NOMO-1 (cell line): Measurements from ENCODE around the gene SMCP.

Source experiments
- DNase-seq, 2 experiments: peaks; one replicate each; lab custom pipeline; 2025; ENCODE audit not compliant: unreplicated experiment in 2 of 2; lab: John Stamatoyannopoulos, UW

SMCP gene

DNA sequence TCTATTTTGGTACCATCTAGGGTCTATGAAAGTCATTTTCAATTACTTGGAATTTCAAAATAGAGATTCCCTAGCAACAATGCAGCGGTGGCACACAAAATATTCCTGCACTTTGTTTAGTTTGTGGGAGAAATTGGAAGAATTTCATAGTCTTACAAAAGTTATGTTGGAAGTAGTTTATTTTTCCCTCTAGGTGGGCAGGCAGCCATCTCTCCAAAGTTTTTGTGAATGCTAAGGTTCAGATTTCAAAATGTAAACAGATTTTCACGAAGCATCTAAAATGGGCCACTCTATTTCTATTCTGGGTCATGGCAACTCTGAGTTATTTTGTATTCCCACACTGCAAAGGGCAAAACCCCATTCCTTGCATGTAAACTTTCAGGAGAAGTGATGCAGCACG is 8.0 kb downstream of the SMCP start:
- no peak for DNase-seq

DNA sequence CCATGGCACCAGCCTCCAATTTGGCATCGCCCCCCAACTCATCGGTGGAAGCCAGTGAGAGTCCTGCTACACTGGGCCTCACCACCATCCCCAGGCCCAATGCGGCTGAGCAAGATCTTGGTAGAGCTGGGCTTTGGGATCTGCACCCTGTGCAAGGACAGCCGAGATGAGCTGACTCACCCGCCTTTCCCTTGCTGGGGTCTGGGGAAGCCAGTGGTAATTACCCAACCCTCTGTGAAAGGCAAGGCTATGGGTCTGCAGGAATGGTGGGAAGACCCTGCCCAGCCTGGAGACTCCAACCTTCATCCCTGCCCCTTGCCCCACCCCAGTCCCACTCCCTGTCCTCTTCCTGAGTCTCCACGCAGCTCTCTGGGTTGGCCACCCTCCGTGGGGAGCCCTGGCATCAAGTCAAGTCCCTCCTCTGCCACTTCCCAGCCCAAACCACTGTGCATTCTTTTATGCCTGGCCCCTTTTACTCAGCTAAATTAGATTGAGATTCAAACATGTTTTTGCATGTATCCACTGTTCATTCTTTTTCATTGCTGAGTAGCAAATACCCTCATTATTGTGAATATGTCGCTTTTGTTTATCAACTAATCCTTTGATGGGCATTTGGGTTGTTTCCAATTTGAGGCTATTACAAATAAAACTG is 8.8 kb downstream of the SMCP start:
- no peak for DNase-seq

DNA sequence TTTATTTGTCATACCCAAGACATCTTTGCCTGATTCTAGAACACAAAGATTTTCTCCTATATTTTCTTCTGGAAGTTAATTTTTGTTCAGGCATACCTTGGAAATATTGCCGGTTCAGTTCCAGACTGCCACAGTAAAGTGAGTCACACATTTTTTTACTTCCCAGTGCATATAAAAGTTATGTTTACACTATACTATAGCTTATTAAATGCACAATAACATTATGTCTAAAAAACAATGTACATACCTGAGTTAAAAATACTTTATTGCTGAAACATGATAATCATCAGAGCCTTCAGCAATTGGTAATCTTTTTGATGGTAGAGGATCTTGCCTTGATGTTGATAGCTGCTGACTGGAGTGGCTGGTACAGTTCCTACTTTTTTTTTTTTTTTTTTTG is 10.0 kb downstream of the SMCP start:
- no peak for DNase-seq

- no peak for DNase-seq
Measured at GRCh38 chr1:152899027-152899426, 20.9 kb downstream of the SMCP start.

DNA sequence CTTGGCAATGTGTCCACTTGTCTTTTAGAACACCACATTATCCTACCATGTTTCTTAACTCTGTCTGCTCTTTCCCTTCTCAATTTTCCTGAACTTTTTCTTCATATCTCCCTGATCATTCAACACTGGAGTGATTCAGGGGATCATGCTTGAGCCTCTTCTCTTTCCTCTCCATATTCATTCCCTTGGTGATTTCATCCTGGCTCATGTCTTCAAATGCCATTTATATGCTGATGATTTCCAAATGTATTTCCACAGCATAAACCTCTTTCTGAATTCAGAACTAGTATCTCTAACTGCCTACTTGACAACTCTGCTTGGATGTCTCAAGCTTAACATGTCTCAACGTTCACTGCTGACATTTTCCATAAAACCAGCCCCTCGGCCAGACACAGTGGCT is 21.8 kb downstream of the SMCP start:
- no peak for DNase-seq

- DNase-seq = no peak
Measured at GRCh38 chr1:152901631-152902030, 23.5 kb downstream of the SMCP start.

DNA sequence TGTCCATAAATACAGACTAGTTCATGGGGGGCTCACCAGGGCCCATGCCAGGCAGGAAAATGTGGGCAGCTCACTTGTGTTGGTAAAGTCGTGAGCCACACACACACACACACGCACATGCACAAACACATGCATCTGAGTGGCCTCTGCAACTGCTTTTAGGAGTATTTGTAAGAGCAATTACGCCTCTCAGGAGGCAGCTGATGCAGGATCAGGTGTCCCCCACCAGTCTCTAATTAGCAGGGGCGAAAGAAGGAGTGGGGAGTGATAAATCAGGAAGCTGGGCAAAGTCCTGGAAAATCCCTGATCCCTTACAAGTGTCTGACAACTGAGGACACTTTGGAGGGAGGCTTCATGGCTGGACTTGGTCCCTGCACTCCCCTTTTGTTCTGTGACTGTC is 24.5 kb downstream of the SMCP start:
- DNase-seq = no peak

- no peak for DNase-seq
Measured at GRCh38 chr1:152904688-152905440, 26.7 kb downstream of the SMCP start.

DNA sequence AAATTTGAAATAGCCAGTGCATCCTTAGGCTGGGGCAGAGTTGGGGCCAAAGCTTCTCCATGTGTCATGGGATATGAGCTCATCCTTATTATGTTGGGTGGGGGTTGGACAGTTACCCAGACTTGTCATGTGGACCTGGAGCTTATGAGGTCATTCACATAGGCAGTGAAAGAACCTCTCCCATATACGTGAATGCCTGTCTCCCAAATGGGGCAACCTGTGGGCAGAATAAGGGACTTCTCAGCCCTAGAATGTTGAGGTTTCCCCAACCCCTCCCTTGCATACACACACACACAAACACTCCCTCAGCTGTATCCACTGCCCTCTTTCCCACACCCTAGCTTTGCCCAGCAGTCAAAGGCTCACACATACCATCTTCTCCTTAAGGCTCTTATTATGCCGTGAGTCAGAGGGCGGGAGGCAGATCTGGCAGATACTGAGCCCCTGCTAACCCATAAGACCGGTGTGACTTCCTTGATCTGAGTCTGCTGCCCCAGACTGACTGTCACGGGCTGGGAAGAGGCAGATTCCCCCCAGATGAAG is 28.0 kb downstream of the SMCP start:
- no peak for DNase-seq

DNA sequence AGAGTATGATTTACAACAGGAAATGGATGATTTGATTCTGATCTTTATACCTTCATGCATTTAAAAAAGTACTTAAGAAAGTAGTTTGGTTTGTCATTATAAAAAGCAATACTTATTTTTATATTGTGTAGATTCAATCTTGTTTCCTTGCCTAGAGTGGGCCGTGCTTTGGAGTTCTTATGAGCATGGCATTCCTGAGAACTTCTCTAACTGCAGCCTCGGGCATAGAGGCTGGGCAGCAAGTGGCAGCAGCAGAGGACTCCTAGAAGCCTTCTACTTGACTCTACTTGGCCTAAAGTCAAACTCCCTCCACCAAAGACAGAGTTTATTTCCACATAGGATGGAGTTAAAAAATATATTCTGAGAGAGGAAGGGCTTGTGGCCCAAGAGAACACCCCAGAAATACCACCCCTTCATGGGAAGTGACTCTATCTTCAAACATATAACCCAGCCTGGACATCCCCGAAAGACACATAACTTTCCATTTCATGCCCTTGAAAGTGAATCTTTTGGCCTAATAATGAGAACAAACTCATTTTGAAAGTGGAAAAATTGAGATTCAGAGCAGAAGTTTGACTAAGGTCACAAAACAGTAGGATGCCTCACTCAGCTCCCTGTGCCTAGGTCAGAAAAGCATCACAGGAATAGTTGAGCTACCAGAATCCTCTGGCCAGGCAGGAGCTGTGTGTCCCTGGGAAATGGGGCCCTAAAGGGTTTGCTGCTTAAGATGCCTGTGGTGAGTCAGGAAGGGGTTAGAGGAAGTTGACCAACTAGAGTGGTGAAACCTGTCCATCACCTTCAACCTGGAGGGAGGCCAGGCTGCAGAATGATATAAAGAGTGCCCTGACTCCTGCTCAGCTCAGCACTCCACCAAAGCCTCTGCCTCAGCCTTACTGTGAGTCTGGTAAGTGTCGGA is 29.8 kb downstream of the SMCP start, which contains the start of gene IVL:
TSS of gene IVL (plus strand) at position 861 of the 916 bp plus-strand sequence. CDS start 1,252 bp downstream, outside the sequence.
- DNase-seq = no peak

DNA sequence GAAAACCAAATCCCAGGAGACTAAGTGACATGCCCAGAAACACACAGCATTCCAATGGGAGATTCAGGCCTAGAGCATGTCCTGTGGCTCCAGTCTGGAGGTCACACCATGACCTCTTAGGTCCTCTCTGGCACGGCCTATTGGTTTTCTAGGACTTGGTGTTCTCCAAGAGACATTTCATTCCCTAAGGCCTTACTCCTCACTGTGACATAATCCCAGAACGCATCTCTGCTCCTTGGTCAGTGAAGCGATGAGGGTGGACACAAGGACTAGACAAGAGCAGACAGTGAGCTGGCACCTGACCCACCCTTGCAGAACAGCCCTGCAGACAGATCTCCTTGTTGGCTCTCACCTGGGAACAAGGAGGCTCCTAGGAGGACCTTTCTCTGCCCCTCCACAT is 31.1 kb downstream of the SMCP start:
- DNase-seq = no peak

GRCh38 chr1:152912471-152912870 is 34.3 kb downstream of the SMCP start:
- no peak for DNase-seq

DNA sequence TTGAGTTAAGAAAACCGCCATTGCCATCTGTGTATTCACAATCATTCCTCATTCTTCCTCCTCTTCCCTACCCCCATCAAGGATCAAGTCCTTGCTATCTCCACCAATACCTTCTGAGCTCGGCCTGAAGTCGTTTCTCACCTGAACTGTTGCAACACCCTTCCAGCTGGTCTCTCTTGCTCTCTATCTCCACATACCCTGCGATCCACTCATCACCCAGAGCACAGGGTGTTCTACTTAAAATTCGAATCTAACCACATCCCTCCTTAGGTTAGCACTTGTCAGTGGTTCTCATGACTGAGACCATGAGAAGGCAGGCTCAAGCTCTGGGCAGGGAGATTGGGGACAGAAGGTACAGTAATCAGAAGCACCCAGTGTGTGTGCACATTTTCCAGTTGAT is 34.8 kb downstream of the SMCP start:
- DNase-seq = no peak

DNA sequence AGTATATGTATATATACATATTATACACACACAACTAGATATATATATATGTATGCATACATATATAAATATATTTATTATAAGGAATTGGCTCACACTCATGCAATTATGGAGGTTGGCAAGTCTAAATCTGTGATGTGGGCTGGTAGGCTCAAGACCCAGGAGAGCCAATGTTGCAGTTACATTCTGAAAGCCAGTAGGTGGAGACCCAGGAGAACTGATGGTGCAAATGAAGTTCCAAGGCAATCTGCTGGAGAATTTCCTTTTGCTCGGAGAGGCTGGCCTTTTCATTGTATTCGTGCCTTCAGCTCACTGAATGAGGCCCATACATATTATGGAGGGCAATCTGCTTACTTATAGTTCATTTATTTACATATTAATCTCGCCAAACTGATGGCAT is 39.7 kb downstream of the SMCP start:
- DNase-seq = no peak

- DNase-seq = no peak
Measured at GRCh38 chr1:152919071-152919470, 40.9 kb downstream of the SMCP start.

GRCh38 chr1:152924191-152924590 is 46.1 kb downstream of the SMCP start:
- no peak for DNase-seq

DNA sequence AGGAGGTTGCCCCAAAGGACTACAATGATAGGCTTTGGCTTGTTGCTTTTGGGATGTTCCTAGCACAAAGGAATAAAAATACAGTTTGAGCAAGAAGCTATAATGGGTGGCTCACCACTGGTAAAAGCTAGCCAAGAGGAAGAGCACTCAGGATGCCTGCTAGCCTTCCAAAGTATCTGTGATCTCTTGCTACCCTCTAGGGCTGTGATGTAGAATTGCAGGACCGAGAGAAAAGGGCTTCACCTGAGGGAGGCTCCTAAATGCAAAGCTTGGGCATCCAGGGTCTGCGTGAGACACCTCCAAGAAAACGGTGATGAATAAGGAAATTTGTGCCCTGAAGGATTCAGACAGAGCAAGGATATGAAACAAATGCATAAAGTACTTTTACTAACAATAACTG is 48.0 kb downstream of the SMCP start:
- DNase-seq = no peak

DNA sequence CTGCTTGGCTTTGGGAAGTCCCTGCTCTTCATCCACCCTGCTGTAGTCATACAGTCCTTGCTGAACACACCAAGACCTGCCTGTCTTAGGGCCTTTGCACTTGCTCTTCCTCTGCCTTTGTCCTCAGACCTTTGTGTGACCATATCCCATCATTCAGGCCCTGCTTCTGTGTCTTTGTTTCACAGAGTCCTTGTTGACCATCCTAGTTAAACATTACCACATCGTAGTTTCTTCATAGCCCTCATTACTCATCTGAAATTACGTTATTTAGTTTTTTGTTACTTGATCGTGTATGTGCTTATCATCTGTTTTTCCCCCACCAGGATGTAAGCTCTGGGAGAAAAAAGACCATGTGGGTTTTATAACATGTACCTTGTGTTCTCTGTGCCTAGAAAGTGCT is 50.5 kb downstream of the SMCP start:
- DNase-seq = no peak

DNA sequence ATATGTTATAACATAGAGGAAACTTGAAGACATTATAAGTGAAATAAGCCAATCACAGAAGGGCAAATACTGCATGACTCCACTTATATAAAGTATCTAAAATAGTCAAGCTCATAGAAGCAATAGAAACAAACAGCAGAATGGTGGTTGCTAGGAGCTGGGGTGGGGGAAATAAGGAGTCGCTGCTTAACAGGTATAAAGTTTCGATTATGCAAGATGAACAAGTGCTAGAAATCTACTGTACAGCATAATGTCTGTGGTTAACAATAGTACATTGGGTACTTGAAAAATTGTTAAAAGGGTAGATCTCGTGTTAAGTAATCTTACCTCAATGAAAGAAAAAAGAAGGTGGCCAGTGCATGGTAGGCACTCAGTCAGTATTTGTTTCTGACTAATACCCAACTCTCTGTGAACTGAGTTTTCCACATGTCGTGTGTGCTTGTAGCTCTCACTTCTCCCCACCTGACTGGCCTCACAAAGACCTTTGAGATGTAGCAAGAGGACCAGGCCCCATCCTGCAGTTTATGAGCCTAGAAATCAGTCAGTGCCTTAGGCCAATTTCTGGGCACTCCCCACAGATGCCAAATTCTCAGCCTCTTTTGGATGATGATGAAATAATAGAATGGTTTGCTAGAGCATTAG is 54.2 kb downstream of the SMCP start:
- DNase-seq = no peak

DNA sequence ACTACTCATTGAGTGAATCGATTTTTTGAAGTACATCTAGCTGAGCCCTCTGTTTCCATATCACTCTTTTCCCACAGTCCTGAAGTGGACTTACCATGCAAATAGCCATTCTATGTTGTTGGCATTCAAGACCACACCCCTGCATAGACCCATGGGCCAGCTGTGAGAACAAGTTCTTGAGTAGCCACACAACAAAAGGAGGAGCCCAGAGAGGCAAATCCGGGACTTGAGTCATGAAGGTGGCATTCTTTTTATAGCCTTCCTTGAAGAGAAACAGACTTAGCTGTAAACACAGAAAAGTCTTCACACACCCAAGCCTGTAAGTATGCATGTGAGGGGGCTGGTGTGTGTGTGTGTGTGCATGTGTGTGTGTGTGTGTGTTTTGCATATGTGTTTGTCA is 55.1 kb downstream of the SMCP start:
- no peak for DNase-seq
